ENCODE measurements around the gene CTAGE4.

DNA sequence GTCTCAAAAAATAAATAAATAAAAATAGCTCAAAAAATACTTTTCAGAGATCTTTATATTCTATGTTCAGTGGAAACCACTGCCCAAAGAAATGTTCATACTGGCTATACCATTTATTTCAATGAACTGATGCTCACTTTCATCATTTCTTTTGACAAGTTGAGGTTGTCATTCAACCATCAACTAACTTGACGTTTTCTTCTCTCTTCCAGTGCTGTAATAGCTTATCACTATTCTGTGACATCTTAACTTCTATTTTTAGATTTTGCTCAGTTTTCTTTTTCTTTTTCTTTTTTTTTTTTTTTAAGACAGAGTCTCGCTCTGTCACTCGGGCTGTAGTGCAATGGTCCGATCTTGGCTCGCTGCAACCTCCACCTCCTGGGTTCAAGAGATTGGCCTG, 8.7 kb upstream of the CTAGE4 start:
- TF ChIP-seq CTCF (IDR thresholded peaks at IDR 0.05) (no peak), POLR2A (IDR thresholded peaks at IDR 0.05) (no peak)

Measured in uterus (tissue), 2 donors.